Omental fat pad (tissue), 4 donors: ENCODE data around the gene RELT. TPM values are rescaled to one million over a fixed set of nuclear protein-coding genes. Genes with fewer than 3 reads are reported as not detected.

Experiments used
- ATAC-seq: fragments of 150-250 bp; one replicate; pipeline ENCODE4 v1.9.1; 2016; ENCODE audit warnings: mild to moderate bottlenecking, moderate library complexity; ENCODE audit not compliant: low FRiP score
- DNase-seq: peaks from one replicate; pipeline ENCODE4 v3.0.0-alpha.2; 2019; ENCODE audit warnings: low spot score
- CTCF ChIP-seq, 3 donors: fragments of 450-650 bp; IDR thresholded peaks; one replicate each; pipeline ENCODE4 v1.5.1; 2016 to 2017; ENCODE audit warnings: antibody characterized with exemption in 3 of 3, mild to moderate bottlenecking in 3 of 3, moderate library complexity in 2 of 3
- total RNA-seq, 4 donors: library from RNA; depleted of rRNA; stranded (reverse); fragments of >200 nt; gene quantifications; one replicate each; pipeline ENCODE4 v1.1.0, GENCODE V29; 2016

The RELT gene
- total RNA-seq, 4 donors from 2014 or later, result 5.0 to 21.6 (median 9.0) TPM

GRCh38 chr11:73394416-73395296 lies 18.5 kb downstream of the RELT start:
- ATAC-seq (no peak), DNase-seq (no peak)
- no peak for TF ChIP-seq CTCF (IDR thresholded peaks at IDR 0.05)

GRCh38 chr11:73395297-73396208 lies 19.4 kb downstream of the RELT start:
- no peak for TF ChIP-seq CTCF (IDR thresholded peaks at IDR 0.05)
- ATAC-seq (no peak), DNase-seq (no peak)

GRCh38 chr11:73396251-73396930 lies 20.2 kb downstream of the RELT start:
- DNase-seq (no peak), ATAC-seq (no peak)
- no peak for TF ChIP-seq CTCF (IDR thresholded peaks at IDR 0.05)

GRCh38 chr11:73396985-73397384 lies 20.8 kb downstream of the RELT start:
- DNase-seq (no peak), ATAC-seq (no peak)
- no peak for TF ChIP-seq CTCF (IDR thresholded peaks at IDR 0.05)

GRCh38 chr11:73397468-73398131 lies 21.4 kb downstream of the RELT start:
- DNase-seq, result no peak
- TF ChIP-seq CTCF (IDR thresholded peaks at IDR 0.05), result no peak
- no peak for ATAC-seq

- ATAC-seq, result no peak
- no peak for DNase-seq
- TF ChIP-seq CTCF (IDR thresholded peaks at IDR 0.05), result no peak
Measured at GRCh38 chr11:73398132-73398526, 21.9 kb downstream of the RELT start.
